Loucy (cell line): ENCODE results near the gene IPO9.

Source experiments
- H2AFZ ChIP-seq: fragments of 200-600 bp; sonication (generic); 2 replicates; pipeline ENCODE4 v1.6.0; 2016; ENCODE audit warnings: antibody characterized with exemption, mild to moderate bottlenecking, low read length, moderate library complexity
- H3F3A ChIP-seq: fragments of 200-600 bp; 2 replicates; pipeline ENCODE4 v1.6.0; 2016; ENCODE audit warnings: antibody characterized with exemption, low read depth, mild to moderate bottlenecking
- H3K27me3 ChIP-seq: fragments of 200-600 bp; sonication (generic); 2 replicates; pipeline ENCODE4 v1.6.1; 2014; ENCODE audit warnings: low read length, mild to moderate bottlenecking; ENCODE audit not compliant: insufficient read depth, poor library complexity, severe bottlenecking
- H3K36me3 ChIP-seq: fragments of 200-600 bp; sonication (generic); 2 replicates; pipeline ENCODE4 v1.6.1; 2016; ENCODE audit warnings: low read length; ENCODE audit not compliant: insufficient read depth
- H3K4me1 ChIP-seq: fragments of 200-600 bp; sonication (generic); 2 replicates; pipeline ENCODE4 v1.5.1; 2014; ENCODE audit warnings: low read length, mild to moderate bottlenecking; ENCODE audit not compliant: insufficient read depth, poor library complexity, severe bottlenecking
- H3K4me2 ChIP-seq: fragments of 200-600 bp; sonication (generic); 2 replicates; pipeline ENCODE4 v1.6.0; 2014; ENCODE audit warnings: antibody characterized with exemption, low read length, low read depth, mild to moderate bottlenecking; ENCODE audit not compliant: poor library complexity, severe bottlenecking
- H3K4me3 ChIP-seq: fragments of 200-600 bp; sonication (generic); 2 replicates; pipeline ENCODE4 v1.5.1; 2014; ENCODE audit warnings: low read length, mild to moderate bottlenecking, mixed read lengths; ENCODE audit not compliant: poor library complexity, severe bottlenecking
- H3K79me2 ChIP-seq: fragments of 200-600 bp; sonication (generic); 2 replicates; pipeline ENCODE4 v1.6.1; 2014; ENCODE audit warnings: low read length; ENCODE audit not compliant: insufficient read depth
- H3K9ac ChIP-seq: fragments of 200-600 bp; sonication (generic); 2 replicates; pipeline ENCODE4 v1.6.0; 2014; ENCODE audit warnings: mild to moderate bottlenecking, low read depth, low read length, moderate library complexity; ENCODE audit not compliant: poor library complexity, severe bottlenecking
- H3K9me2 ChIP-seq: fragments of 200-600 bp; sonication (generic); replicated peaks from 2 replicates; pipeline ENCODE4 v1.6.1; 2016; ENCODE audit warnings: low read depth, low read length, mixed read lengths
- H3K9me3 ChIP-seq: fragments of 200-600 bp; sonication (generic); 2 replicates; pipeline ENCODE4 v1.6.1; 2014; ENCODE audit warnings: mild to moderate bottlenecking, antibody characterized with exemption, low read length, low read depth; ENCODE audit not compliant: insufficient read depth
- H4K20me1 ChIP-seq: fragments of 200-600 bp; sonication (generic); 2 replicates; pipeline ENCODE4 v1.6.0; 2014; ENCODE audit warnings: antibody characterized with exemption, low read length, mild to moderate bottlenecking; ENCODE audit not compliant: insufficient read depth, poor library complexity, severe bottlenecking
- CTCF ChIP-seq: fragments of 200-600 bp; sonication (generic); conservative IDR thresholded peaks from 2 replicates; pipeline ENCODE4 v1.5.1; 2014; ENCODE audit warnings: mild to moderate bottlenecking, antibody characterized with exemption, low read length
- EZH2phosphoT487 ChIP-seq: fragments of 200-600 bp; IDR thresholded peaks from 2 replicates; pipeline ENCODE4 v1.6.1; 2018; ENCODE audit warnings: antibody characterized with exemption, mild to moderate bottlenecking, moderate library complexity, borderline replicate concordance

The IPO9 gene

GRCh38 chr1:201816309-201816854 lies 12.6 kb upstream of the IPO9 start:
- Histone ChIP-seq H3K36me3 (peaks cover 24% of the 10 kb centered on the region; the same call in 1 of the 2 replicates), H3K9me3 (no peaks in the 10 kb centered on the region), H3K4me3 (no peak overlapping the region), H3K4me2 (no peak overlapping the region), H3K9me2 (no peaks in the 10 kb centered on the region), H2AFZ (no peak overlapping the region), H3F3A (no peaks in the 10 kb centered on the region), H3K9ac (no peak overlapping the region), H4K20me1 (no peaks in the 10 kb centered on the region), H3K27me3 (no peaks in the 10 kb centered on the region), H3K4me1 (no peaks in the 10 kb centered on the region), H3K79me2 (no peaks in the 10 kb centered on the region)
- no peak for TF ChIP-seq CTCF
- no peak for TF ChIP-seq EZH2phosphoT487

- H4K20me1 ChIP-seq: no peaks in the 10 kb centered on the region
- no peaks in the 10 kb centered on the region for H3F3A ChIP-seq
- H3K9me3 ChIP-seq: no peaks in the 10 kb centered on the region
- H3K9me2 ChIP-seq: no peaks in the 10 kb centered on the region
- H3K4me2 ChIP-seq: no peak overlapping the region
- H2AFZ ChIP-seq: no peak overlapping the region
- H3K27me3 ChIP-seq: no peaks in the 10 kb centered on the region
- H3K9ac ChIP-seq: no peak overlapping the region
- H3K4me3 ChIP-seq: no peak overlapping the region
- peaks cover 10% of the 10 kb centered on the region; the same call in 1 of the 2 replicates for H3K36me3 ChIP-seq
- TF ChIP-seq EZH2phosphoT487 (no peak), CTCF (no peak)
- H3K79me2 ChIP-seq: no peaks in the 10 kb centered on the region
- H3K4me1 ChIP-seq: no peaks in the 10 kb centered on the region
Measured at GRCh38 chr1:201818971-201819750, 9.8 kb upstream of the IPO9 start.

GRCh38 chr1:201820413-201820812 lies 8.5 kb upstream of the IPO9 start:
- Histone ChIP-seq H3F3A (no peaks in the 10 kb centered on the region), H3K79me2 (no peaks in the 10 kb centered on the region), H3K9me2 (no peaks in the 10 kb centered on the region), H3K4me1 (no peaks in the 10 kb centered on the region), H3K4me3 (no peak overlapping the region), H3K4me2 (no peak overlapping the region), H3K9ac (no peak overlapping the region), H3K27me3 (no peaks in the 10 kb centered on the region), H3K36me3 (peaks cover 10% of the 10 kb centered on the region; the same call in 1 of the 2 replicates), H4K20me1 (no peaks in the 10 kb centered on the region), H3K9me3 (no peaks in the 10 kb centered on the region), H2AFZ (no peak overlapping the region)
- TF ChIP-seq EZH2phosphoT487 (no peak), CTCF (no peak)
